IMR-90 (cell line): ENCODE measurements around the gene TREM1. TPM values are rescaled to one million over a fixed set of nuclear protein-coding genes. Genes with fewer than 3 reads are reported as not detected.
"Not testable (repeated sequence)": the region's sequence is repeated elsewhere in the genome, so short reads cannot be mapped to it uniquely, and the experiment has no call there.

Experiments used
- ATAC-seq: fragments of 200-7000 bp; cut with Tn5 transposase; 2 replicates; pipeline ENCODE4 v1.9.1; 2020; ENCODE audit warnings: low read depth, mild to moderate bottlenecking, moderate library complexity
- BruUV-seq: library from RNA; stranded (reverse); fragments of 400-500 nt; replicated peaks from 2 replicates; lab custom pipeline; 2021; lab: Mats Ljungman, UMichigan
- CTCF ChIA-PET: fragments of 300-600 bp; formaldehyde crosslinking; extraction: SDS; loops from one replicate; lab custom pipeline; 2021; ENCODE audit warnings: antibody characterized with exemption; lab: Yijun Ruan, JAX
- POLR2A ChIA-PET: fragments of 300-600 bp; sonication (Branson Sonifier 250); formaldehyde crosslinking; loops from one replicate; lab custom pipeline; 2022; ENCODE audit warnings: antibody characterized with exemption; ENCODE audit not compliant: unreplicated experiment; lab: Charles Lee
- DNase-seq: peaks from one replicate; pipeline ENCODE4 v3.0.0; 2013
- H2AFZ ChIP-seq: replicated peaks from 2 replicates; pipeline ENCODE3; 2013; ENCODE audit warnings: low read length, mild to moderate bottlenecking; ENCODE audit not compliant: poor library complexity
- H2AK5ac ChIP-seq: 2 replicates; pipeline ENCODE4 v1.6.1; 2013; ENCODE audit warnings: low read depth, low read length, inconsistent platforms
- H2AK9ac ChIP-seq: replicated peaks from 2 replicates; pipeline ENCODE3; 2013; ENCODE audit warnings: mild to moderate bottlenecking, low read depth, low read length, moderate library complexity; ENCODE audit not compliant: poor library complexity
- H2BK120ac ChIP-seq: 2 replicates; pipeline ENCODE4 v1.6.1; 2013; ENCODE audit warnings: low read depth, low read length, inconsistent platforms
- H2BK15ac ChIP-seq: 3 replicates; pipeline ENCODE4 v1.6.1; 2013; ENCODE audit warnings: low read depth, low read length, inconsistent platforms
- H2BK20ac ChIP-seq: 2 replicates; pipeline ENCODE4 v1.6.1; 2013; ENCODE audit warnings: low read depth, mild to moderate bottlenecking, inconsistent platforms, low read length, moderate library complexity
- H2BK5ac ChIP-seq: 2 replicates; pipeline ENCODE4 v1.6.1; 2013; ENCODE audit warnings: mild to moderate bottlenecking, low read depth, low read length, inconsistent platforms; ENCODE audit not compliant: poor library complexity, severe bottlenecking
- H3K14ac ChIP-seq: replicated peaks from 2 replicates; pipeline ENCODE4 v1.6.1; 2013; ENCODE audit warnings: low read depth, low read length, inconsistent platforms
- H3K18ac ChIP-seq: 2 replicates; pipeline ENCODE4 v1.6.1; 2013; ENCODE audit warnings: low read depth, low read length, control low read depth
- H3K23ac ChIP-seq: 2 replicates; pipeline ENCODE4 v1.6.1; 2013; ENCODE audit warnings: low read depth, low read length, inconsistent platforms
- H3K27ac ChIP-seq: 2 replicates; pipeline ENCODE4 v1.5.1; 2013; ENCODE audit warnings: mild to moderate bottlenecking, control low read depth, low read length; ENCODE audit not compliant: insufficient read depth
- H3K27me3 ChIP-seq: 2 replicates; pipeline ENCODE4 v1.6.1; 2013; ENCODE audit warnings: low read length; ENCODE audit not compliant: control insufficient read depth, insufficient read depth
- H3K36me3 ChIP-seq: 2 replicates; pipeline ENCODE4 v1.6.1; 2013; ENCODE audit warnings: low read length, mixed read lengths; ENCODE audit not compliant: control insufficient read depth, insufficient read depth
- H3K4ac ChIP-seq: 2 replicates; pipeline ENCODE4 v1.6.1; 2013; ENCODE audit warnings: low read depth, low read length, inconsistent platforms
- H3K4me1 ChIP-seq: 2 replicates; pipeline ENCODE4 v1.6.1; 2013; ENCODE audit warnings: low read length, mixed read lengths; ENCODE audit not compliant: control insufficient read depth, insufficient read depth
- H3K4me2 ChIP-seq: 2 replicates; pipeline ENCODE4 v1.6.1; 2013; ENCODE audit warnings: low read depth, mild to moderate bottlenecking, control low read depth, low read length, moderate library complexity
- H3K4me3 ChIP-seq: 2 replicates; pipeline ENCODE4 v1.5.1; 2013; ENCODE audit warnings: low read depth, mild to moderate bottlenecking, control low read depth, low read length, moderate library complexity; ENCODE audit not compliant: insufficient read depth
- H3K56ac ChIP-seq: 2 replicates; pipeline ENCODE4 v1.6.1; 2013; ENCODE audit warnings: low read length, inconsistent platforms; ENCODE audit not compliant: insufficient read depth; ENCODE audit errors: extremely low read depth
- H3K79me1 ChIP-seq, 2 experiments: 2 replicates each; pipeline ENCODE4 v1.6.1; 2013; ENCODE audit warnings: low read length in 2 of 2, inconsistent platforms in 1 of 2, low read depth in 1 of 2
- H3K9ac ChIP-seq: 2 replicates; pipeline ENCODE4 v1.6.1; 2013; ENCODE audit warnings: low read depth, low read length, control low read depth
- H3K9me1 ChIP-seq: 2 replicates; pipeline ENCODE4 v1.6.1; 2013; ENCODE audit warnings: low read length, inconsistent platforms; ENCODE audit not compliant: insufficient read depth
- H3K9me3 ChIP-seq: 2 replicates; pipeline ENCODE4 v1.6.1; 2013; ENCODE audit warnings: low read length; ENCODE audit not compliant: control insufficient read depth, insufficient read depth
- H4K20me1 ChIP-seq: 2 replicates; pipeline ENCODE4 v1.6.1; 2013; ENCODE audit warnings: low read length, inconsistent platforms; ENCODE audit not compliant: insufficient read depth
- H4K5ac ChIP-seq: 2 replicates; pipeline ENCODE4 v1.6.1; 2013; ENCODE audit warnings: mild to moderate bottlenecking, low read depth, low read length, control low read depth
- H4K8ac ChIP-seq, 2 experiments: 2 replicates each; pipeline ENCODE4 v1.6.1; 2013; ENCODE audit warnings: low read depth in 2 of 2, low read length in 2 of 2, control low read depth in 1 of 2, inconsistent platforms in 1 of 2
- H4K91ac ChIP-seq: 2 replicates; pipeline ENCODE4 v1.6.1; 2013; ENCODE audit warnings: low read depth, low read length, inconsistent platforms; ENCODE audit not compliant: insufficient read depth
- WGBS, 2 experiments: methylation state at CpG; one replicate each; pipeline versions ENCODE4 v1.1.5 to v1.1.7; 2013; ENCODE audit warnings: missing lambda C conversion rate in 2 of 2; ENCODE audit not compliant: insufficient read length in 1 of 2; ENCODE audit errors: extremely low coverage in 2 of 2; 5-methylcytosine and 5-hydroxymethylcytosine counted together
- dilution Hi-C: fragments of 300-500 bp; cut with HindIII; formaldehyde crosslinking; loops from one replicate; pipeline ENCODE4 v1.14.3; 2018; ENCODE audit warnings: low sequenced_read_pairs; ENCODE audit not compliant: unreplicated experiment
- in situ Hi-C: fragments of 300-500 bp; cut with MboI; formaldehyde crosslinking; loops from 3 replicates; pipeline ENCODE4 v1.14.3; 2019; ENCODE audit warnings: low sequenced_read_pairs, inconsistent platforms, mixed read lengths
- intact Hi-C: fragments of 100-400 bp; cut with micrococcal nuclease; formaldehyde crosslinking; loops from 2 replicates; pipeline ENCODE4 v1.10.0; 2022
- polyA plus RNA-seq, 3 experiments: library from polyadenylated mRNA; depleted of rRNA; stranded (reverse); fragments of >200 nt; gene quantifications; 2 replicates each; pipeline ENCODE4 v1.2.3, GENCODE V29; 2012; ENCODE audit warnings: low replicate concordance in 1 of 3
- total RNA-seq: library from RNA; depleted of rRNA; stranded (reverse); fragments of >200 nt; gene quantifications from 2 replicates; pipeline ENCODE4 v1.2.3, GENCODE V29; 2012

The TREM1 gene
- total and polyA plus RNA-seq, 2 of the 4 experiments (the other 2 are of a cell fraction) = not detected

DNA sequence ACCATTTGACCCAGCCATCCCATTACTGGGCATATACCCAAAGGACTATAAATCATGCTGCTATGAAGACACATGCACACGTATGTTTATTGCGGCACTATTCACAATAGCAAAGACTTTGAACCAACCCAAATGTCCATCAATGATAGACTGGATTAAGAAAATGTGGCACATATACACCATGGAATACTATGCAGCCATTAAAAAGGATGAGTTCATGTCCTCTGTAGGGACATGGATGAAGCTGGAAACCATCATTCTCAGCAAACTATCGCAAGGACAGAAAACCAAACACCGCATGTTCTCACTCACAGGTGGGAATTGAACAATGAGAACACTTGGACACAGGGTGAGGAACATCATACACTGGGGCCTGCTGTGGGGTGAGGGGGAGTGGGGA lies 40.0 kb downstream of the TREM1 start:
- H4K91ac ChIP-seq, H4K8ac ChIP-seq, H3K4me1 ChIP-seq, H4K20me1 ChIP-seq, ATAC-seq, H3K18ac ChIP-seq, H2AK5ac ChIP-seq, H3K9me3 ChIP-seq, H3K23ac ChIP-seq, H3K9ac ChIP-seq, H3K27ac ChIP-seq, H3K4me2 ChIP-seq, H2BK120ac ChIP-seq, in situ Hi-C loops, H3K27me3 ChIP-seq, H2BK5ac ChIP-seq, H2BK15ac ChIP-seq, H2AK9ac ChIP-seq, H3K4me3 ChIP-seq, H3K79me1 ChIP-seq, BruUV-seq, DNase-seq, H3K56ac ChIP-seq, H4K5ac ChIP-seq, CTCF ChIA-PET, POLR2A ChIA-PET, dilution Hi-C loops, H3K9me1 ChIP-seq, H3K14ac ChIP-seq, H3K36me3 ChIP-seq, H2BK20ac ChIP-seq, H3K4ac ChIP-seq, H2AFZ ChIP-seq, intact Hi-C loops: not testable (repeated sequence)
- no CpG with 5 or more reads among the region's 4 CpGs for WGBS, 2 experiments
